B cell (primary cell): Measurements from ENCODE around the gene RSPO4.

Experiments
- EZH2 ChIP-seq: IDR thresholded peaks from 2 replicates; pipeline ENCODE4 v1.6.1; 2012; ENCODE audit warnings: borderline replicate concordance, low read depth, mild to moderate bottlenecking, moderate library complexity, low read length; ENCODE audit not compliant: insufficient read depth, poor library complexity, severe bottlenecking
- TF ChIP-seq, protein P1 (sequence below): fragments of 200-600 bp; IDR thresholded peaks from one replicate; pipeline ENCODE4 v1.8.0; 2022; ENCODE audit warnings: antibody characterized with exemption, mild to moderate bottlenecking

DNA sequence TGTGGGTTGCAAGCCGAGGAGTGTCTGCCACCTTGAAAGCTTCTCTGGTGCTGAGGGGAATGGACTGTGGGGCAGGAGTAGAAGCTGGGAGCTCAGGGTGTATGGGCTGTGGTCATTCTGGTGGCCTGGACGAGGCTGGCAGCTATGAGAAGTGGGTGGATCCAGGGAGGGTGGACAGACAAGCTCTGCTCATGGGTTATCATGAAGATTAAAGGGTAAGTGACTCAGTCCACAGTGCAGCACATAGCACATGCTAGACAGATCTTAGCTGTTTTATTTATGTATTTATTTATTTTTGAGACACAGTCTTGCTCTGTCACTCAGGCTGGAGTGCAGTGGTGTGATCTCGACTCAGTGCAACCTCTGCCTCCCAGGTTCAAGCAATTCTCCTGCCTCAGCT is 13.8 kb downstream of the RSPO4 start:
- TF ChIP-seq, protein P1, sequence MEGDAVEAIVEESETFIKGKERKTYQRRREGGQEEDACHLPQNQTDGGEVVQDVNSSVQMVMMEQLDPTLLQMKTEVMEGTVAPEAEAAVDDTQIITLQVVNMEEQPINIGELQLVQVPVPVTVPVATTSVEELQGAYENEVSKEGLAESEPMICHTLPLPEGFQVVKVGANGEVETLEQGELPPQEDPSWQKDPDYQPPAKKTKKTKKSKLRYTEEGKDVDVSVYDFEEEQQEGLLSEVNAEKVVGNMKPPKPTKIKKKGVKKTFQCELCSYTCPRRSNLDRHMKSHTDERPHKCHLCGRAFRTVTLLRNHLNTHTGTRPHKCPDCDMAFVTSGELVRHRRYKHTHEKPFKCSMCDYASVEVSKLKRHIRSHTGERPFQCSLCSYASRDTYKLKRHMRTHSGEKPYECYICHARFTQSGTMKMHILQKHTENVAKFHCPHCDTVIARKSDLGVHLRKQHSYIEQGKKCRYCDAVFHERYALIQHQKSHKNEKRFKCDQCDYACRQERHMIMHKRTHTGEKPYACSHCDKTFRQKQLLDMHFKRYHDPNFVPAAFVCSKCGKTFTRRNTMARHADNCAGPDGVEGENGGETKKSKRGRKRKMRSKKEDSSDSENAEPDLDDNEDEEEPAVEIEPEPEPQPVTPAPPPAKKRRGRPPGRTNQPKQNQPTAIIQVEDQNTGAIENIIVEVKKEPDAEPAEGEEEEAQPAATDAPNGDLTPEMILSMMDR, result no peak
- TF ChIP-seq EZH2, result no peak
